ENCODE results near the gene DERL2. TPM values are rescaled to one million over a fixed set of nuclear protein-coding genes. Genes with fewer than 3 reads are reported as not detected.
A peak's percentile ranks its signal among the peaks of the same experiment; 100 is the strongest.

DERL2 gene
- total RNA-seq, 4 donors from 2014 or later: 28.2 to 48.8 (median 38.1) TPM

GRCh38 chr17:5531085-5531418, 45.1 kb upstream of the DERL2 start:
- Histone ChIP-seq H3K4me3 (no peak overlapping the region), H3K27ac (no peak overlapping the region), H3K27me3 (no peaks in the 10 kb centered on the region), H3K4me1 (peaks cover 0 to 14% (median 0%) of the 10 kb centered on the region in 3 donors), H3K36me3 (peaks cover 9 to 93% (median 9%) of the 10 kb centered on the region in 3 donors), H3K9me3 (no peaks in the 10 kb centered on the region)
- intact Hi-C loops (cut with DNase I): no loop called here
- WGBS, 2 donors: 88 to 91% methylated on average over 4 of the region's 4 CpGs
- DNase-seq: no peak
- TF ChIP-seq POLR2A (IDR thresholded peaks at IDR 0.05) (no peak), CTCF (IDR thresholded peaks at IDR 0.05) (no peak)

- Histone ChIP-seq H3K27ac (no peak overlapping the region), H3K9me3 (no peaks in the 10 kb centered on the region), H3K4me3 (no peak overlapping the region), H3K36me3 (peaks cover 9 to 93% (median 9%) of the 10 kb centered on the region in 3 donors), H3K4me1 (peaks cover 0 to 14% (median 0%) of the 10 kb centered on the region in 3 donors), H3K27me3 (no peaks in the 10 kb centered on the region)
- DNase-seq: no peak
- WGBS, 2 donors: 85 to 93% methylated on average over 10 of the region's 12 CpGs
- no peak for TF ChIP-seq POLR2A (IDR thresholded peaks at IDR 0.05)
- TF ChIP-seq CTCF (IDR thresholded peaks at IDR 0.05): no peak
- intact Hi-C loops (cut with DNase I): no loop called here
Observed at GRCh38 chr17:5530265-5531084, 44.5 kb upstream of the DERL2 start.

GRCh38 chr17:5527601-5528250, 41.7 kb upstream of the DERL2 start:
- 82 to 84% methylated on average over 6 to 7 of the region's 9 CpGs for WGBS, 2 donors
- Histone ChIP-seq H3K9me3 (no peaks in the 10 kb centered on the region), H3K27me3 (no peaks in the 10 kb centered on the region), H3K36me3 (peaks cover 9 to 94% (median 12%) of the 10 kb centered on the region in 3 donors), H3K27ac (peak overlapping the region in 1 of 4 donors; percentile 19), H3K4me3 (no peak overlapping the region), H3K4me1 (peaks cover 0 to 14% (median 0%) of the 10 kb centered on the region in 3 donors)
- no peak for DNase-seq
- no peak for TF ChIP-seq POLR2A (IDR thresholded peaks at IDR 0.05)
- intact Hi-C loops (cut with DNase I): no loop called here

- DNase-seq: no peak
- Histone ChIP-seq H3K27me3 (no peaks in the 10 kb centered on the region), H3K27ac (peak overlapping the region in 2 of 4 donors; percentile 19 to 39), H3K4me3 (no peak overlapping the region), H3K4me1 (peaks cover 0 to 14% (median 0%) of the 10 kb centered on the region in 3 donors), H3K36me3 (peaks cover 9 to 94% (median 14%) of the 10 kb centered on the region in 3 donors), H3K9me3 (no peaks in the 10 kb centered on the region)
- intact Hi-C loops (cut with DNase I): no loop called here
- TF ChIP-seq POLR2A (IDR thresholded peaks at IDR 0.05) (no peak), CTCF (IDR thresholded peaks at IDR 0.05) (no peak)
- whole genome bisulfite sequencing, 2 donors: 54 to 61% methylated on average over 13 to 14 of the region's 14 CpGs
Observed at GRCh38 chr17:5526821-5527598, 41.0 kb upstream of the DERL2 start.

- intact Hi-C loops (cut with DNase I): no loop called here
- Histone ChIP-seq H3K4me3 (no peak overlapping the region), H3K27me3 (no peaks in the 10 kb centered on the region), H3K4me1 (peaks cover 0 to 14% (median 0%) of the 10 kb centered on the region in 3 donors), H3K27ac (no peak overlapping the region), H3K9me3 (no peaks in the 10 kb centered on the region), H3K36me3 (peaks cover 3 to 75% (median 14%) of the 10 kb centered on the region in 3 donors)
- WGBS, 2 donors: 86 to 94% methylated on average over 4 to 5 of the region's 5 CpGs
- TF ChIP-seq CTCF (IDR thresholded peaks at IDR 0.05) (no peak), POLR2A (IDR thresholded peaks at IDR 0.05) (no peak)
- no peak for DNase-seq
Observed at GRCh38 chr17:5523249-5523648, 37.3 kb upstream of the DERL2 start.
